ENCODE measurements around the gene MBD3.
"Not testable (repeated sequence)": the region's sequence is repeated elsewhere in the genome, so short reads cannot be mapped to it uniquely, and the experiment has no call there.

The MBD3 gene

GRCh38 chr19:1551068-1552040 lies 41.3 kb downstream of the MBD3 start:
- peaks cover 0 to 1% of the 10 kb centered on the region in 2 donors for H3K36me3 ChIP-seq (ENCODE audit: control insufficient read depth in 1 of 2, insufficient read depth in 2 of 2, low read length in 2 of 2)
- no peaks in the 10 kb centered on the region for H3K27me3 ChIP-seq (ENCODE audit: low read depth, low read length)
- no peak overlapping the region for H3K4me3 ChIP-seq (ENCODE audit: low read depth in 1 of 2, low read length in 2 of 2)
- no peaks in the 10 kb centered on the region for H3K9me3 ChIP-seq (ENCODE audit: control insufficient read depth in 1 of 2, low read length in 2 of 2)
- no peak overlapping the region for H3K27ac ChIP-seq (ENCODE audit: low read length)
- no peaks in the 10 kb centered on the region for H3K4me1 ChIP-seq (ENCODE audit: control insufficient read depth in 1 of 2, insufficient read depth in 2 of 2, low read length in 2 of 2)

- H3K27ac ChIP-seq (ENCODE audit: low read length): no peak overlapping the region
- H3K36me3 ChIP-seq (ENCODE audit: control insufficient read depth in 1 of 2, insufficient read depth in 2 of 2, low read length in 2 of 2): no peaks in the 10 kb centered on the region
- no peaks in the 10 kb centered on the region for H3K9me3 ChIP-seq (ENCODE audit: control insufficient read depth in 1 of 2, low read length in 2 of 2)
- H3K4me3 ChIP-seq (ENCODE audit: low read depth in 1 of 2, low read length in 2 of 2): no peak overlapping the region
- peaks cover 0 to 3% of the 10 kb centered on the region in 2 donors for H3K4me1 ChIP-seq (ENCODE audit: control insufficient read depth in 1 of 2, insufficient read depth in 2 of 2, low read length in 2 of 2)
- H3K27me3 ChIP-seq (ENCODE audit: low read depth, low read length): peaks cover 4% of the 10 kb centered on the region
Measured at GRCh38 chr19:1549332-1549945, 43.2 kb downstream of the MBD3 start.

GRCh38 chr19:1540365-1540925 lies 52.2 kb downstream of the MBD3 start:
- Histone ChIP-seq H3K27me3 (ENCODE audit: low read depth, low read length) (peaks cover under 1% of the 10 kb centered on the region), H3K4me1 (ENCODE audit: control insufficient read depth in 1 of 2, insufficient read depth in 2 of 2, low read length in 2 of 2) (peaks cover 0 to 14% of the 10 kb centered on the region in 2 donors), H3K36me3 (ENCODE audit: control insufficient read depth in 1 of 2, insufficient read depth in 2 of 2, low read length in 2 of 2) (no peaks in the 10 kb centered on the region), H3K9me3 (ENCODE audit: control insufficient read depth in 1 of 2, low read length in 2 of 2) (no peaks in the 10 kb centered on the region), H3K27ac (ENCODE audit: low read length) (no peak overlapping the region), H3K4me3 (ENCODE audit: low read depth in 1 of 2, low read length in 2 of 2) (no peak overlapping the region)

- H3K27ac ChIP-seq (ENCODE audit: low read length); H3K9me3 ChIP-seq (ENCODE audit: control insufficient read depth in 1 of 2, low read length in 2 of 2); H3K36me3 ChIP-seq (ENCODE audit: control insufficient read depth in 1 of 2, insufficient read depth in 2 of 2, low read length in 2 of 2); H3K4me3 ChIP-seq (ENCODE audit: low read depth in 1 of 2, low read length in 2 of 2); H3K27me3 ChIP-seq (ENCODE audit: low read depth, low read length): not testable (repeated sequence)
- H3K4me1 ChIP-seq (ENCODE audit: control insufficient read depth in 1 of 2, insufficient read depth in 2 of 2, low read length in 2 of 2): peaks cover 0 to 14% of the 10 kb centered on the region in 2 donors
Measured at GRCh38 chr19:1539749-1540148, 52.9 kb downstream of the MBD3 start.

GRCh38 chr19:1538978-1539377 lies 53.7 kb downstream of the MBD3 start:
- Histone ChIP-seq H3K4me1 (ENCODE audit: control insufficient read depth in 1 of 2, insufficient read depth in 2 of 2, low read length in 2 of 2) (peaks cover 0 to 14% of the 10 kb centered on the region in 2 donors), H3K27ac (ENCODE audit: low read length) (no peak overlapping the region), H3K9me3 (ENCODE audit: control insufficient read depth in 1 of 2, low read length in 2 of 2) (no peaks in the 10 kb centered on the region), H3K4me3 (ENCODE audit: low read depth in 1 of 2, low read length in 2 of 2) (no peak overlapping the region), H3K36me3 (ENCODE audit: control insufficient read depth in 1 of 2, insufficient read depth in 2 of 2, low read length in 2 of 2) (no peaks in the 10 kb centered on the region), H3K27me3 (ENCODE audit: low read depth, low read length) (no peaks in the 10 kb centered on the region)

- not testable (repeated sequence) for H3K36me3 ChIP-seq (ENCODE audit: control insufficient read depth in 1 of 2, insufficient read depth in 2 of 2, low read length in 2 of 2); H3K4me3 ChIP-seq (ENCODE audit: low read depth in 1 of 2, low read length in 2 of 2); H3K27me3 ChIP-seq (ENCODE audit: low read depth, low read length); H3K9me3 ChIP-seq (ENCODE audit: control insufficient read depth in 1 of 2, low read length in 2 of 2); H3K27ac ChIP-seq (ENCODE audit: low read length)
- H3K4me1 ChIP-seq (ENCODE audit: control insufficient read depth in 1 of 2, insufficient read depth in 2 of 2, low read length in 2 of 2): peaks cover 0 to 13% of the 10 kb centered on the region in 2 donors
Measured at GRCh38 chr19:1535699-1536098, 57.0 kb downstream of the MBD3 start.

- H3K4me1 ChIP-seq (ENCODE audit: control insufficient read depth in 1 of 2, insufficient read depth in 2 of 2, low read length in 2 of 2): peaks cover 0 to 6% of the 10 kb centered on the region in 2 donors
- H3K27ac ChIP-seq (ENCODE audit: low read length): no peak overlapping the region
- no peaks in the 10 kb centered on the region for H3K9me3 ChIP-seq (ENCODE audit: control insufficient read depth in 1 of 2, low read length in 2 of 2)
- H3K27me3 ChIP-seq (ENCODE audit: low read depth, low read length): peaks cover 7% of the 10 kb centered on the region
- no peaks in the 10 kb centered on the region for H3K36me3 ChIP-seq (ENCODE audit: control insufficient read depth in 1 of 2, insufficient read depth in 2 of 2, low read length in 2 of 2)
- no peak overlapping the region for H3K4me3 ChIP-seq (ENCODE audit: low read depth in 1 of 2, low read length in 2 of 2)
Measured at GRCh38 chr19:1534972-1535371, 57.7 kb downstream of the MBD3 start.

- H3K27me3 ChIP-seq (ENCODE audit: low read depth, low read length): peaks cover 7% of the 10 kb centered on the region
- H3K27ac ChIP-seq (ENCODE audit: low read length): no peak overlapping the region
- no peak overlapping the region for H3K4me3 ChIP-seq (ENCODE audit: low read depth in 1 of 2, low read length in 2 of 2)
- peaks cover 0 to under 1% of the 10 kb centered on the region in 2 donors for H3K4me1 ChIP-seq (ENCODE audit: control insufficient read depth in 1 of 2, insufficient read depth in 2 of 2, low read length in 2 of 2)
- H3K9me3 ChIP-seq (ENCODE audit: control insufficient read depth in 1 of 2, low read length in 2 of 2): no peaks in the 10 kb centered on the region
- H3K36me3 ChIP-seq (ENCODE audit: control insufficient read depth in 1 of 2, insufficient read depth in 2 of 2, low read length in 2 of 2): no peaks in the 10 kb centered on the region
Measured at GRCh38 chr19:1533510-1534150, 59.0 kb downstream of the MBD3 start.

- H3K4me1 ChIP-seq (ENCODE audit: control insufficient read depth in 1 of 2, insufficient read depth in 2 of 2, low read length in 2 of 2): no peaks in the 10 kb centered on the region
- no peak overlapping the region for H3K27ac ChIP-seq (ENCODE audit: low read length)
- H3K27me3 ChIP-seq (ENCODE audit: low read depth, low read length): peaks cover 7% of the 10 kb centered on the region
- H3K9me3 ChIP-seq (ENCODE audit: control insufficient read depth in 1 of 2, low read length in 2 of 2): no peaks in the 10 kb centered on the region
- H3K36me3 ChIP-seq (ENCODE audit: control insufficient read depth in 1 of 2, insufficient read depth in 2 of 2, low read length in 2 of 2): no peaks in the 10 kb centered on the region
- no peak overlapping the region for H3K4me3 ChIP-seq (ENCODE audit: low read depth in 1 of 2, low read length in 2 of 2)
Measured at GRCh38 chr19:1532003-1532402, 60.7 kb downstream of the MBD3 start.

- Histone ChIP-seq H3K4me1 (ENCODE audit: control insufficient read depth in 1 of 2, insufficient read depth in 2 of 2, low read length in 2 of 2) (no peaks in the 10 kb centered on the region), H3K27me3 (ENCODE audit: low read depth, low read length) (peaks cover 7% of the 10 kb centered on the region), H3K4me3 (ENCODE audit: low read depth in 1 of 2, low read length in 2 of 2) (no peak overlapping the region), H3K36me3 (ENCODE audit: control insufficient read depth in 1 of 2, insufficient read depth in 2 of 2, low read length in 2 of 2) (no peaks in the 10 kb centered on the region), H3K9me3 (ENCODE audit: control insufficient read depth in 1 of 2, low read length in 2 of 2) (no peaks in the 10 kb centered on the region), H3K27ac (ENCODE audit: low read length) (no peak overlapping the region)
Measured at GRCh38 chr19:1531587-1531986, 61.1 kb downstream of the MBD3 start.

GRCh38 chr19:1530856-1531255 lies 61.8 kb downstream of the MBD3 start:
- H3K27me3 ChIP-seq (ENCODE audit: low read depth, low read length); H3K36me3 ChIP-seq (ENCODE audit: control insufficient read depth in 1 of 2, insufficient read depth in 2 of 2, low read length in 2 of 2); H3K9me3 ChIP-seq (ENCODE audit: control insufficient read depth in 1 of 2, low read length in 2 of 2); H3K27ac ChIP-seq (ENCODE audit: low read length); H3K4me3 ChIP-seq (ENCODE audit: low read depth in 1 of 2, low read length in 2 of 2); H3K4me1 ChIP-seq (ENCODE audit: control insufficient read depth in 1 of 2, insufficient read depth in 2 of 2, low read length in 2 of 2): not testable (repeated sequence)
